Activated CD8-positive, alpha-beta T cell treated with anti-CD3 and anti-CD28 coated beads for 36 hours (primary cell): ENCODE results near the gene VWA3B. TPM values are rescaled to one million over a fixed set of nuclear protein-coding genes. Genes with fewer than 3 reads are reported as not detected.
A peak's percentile ranks its signal among the peaks of the same experiment; 100 is the strongest.
"Not testable (repeated sequence)": the region's sequence is repeated elsewhere in the genome, so short reads cannot be mapped to it uniquely, and the experiment has no call there.

Source experiments
- ATAC-seq: fragments of 200-7000 bp; cut with Tn5 transposase; one replicate; pipeline ENCODE4 v1.10.0; 2021; ENCODE audit warnings: mild to moderate bottlenecking, moderate library complexity
- CTCF ChIA-PET: fragments of 350-600 bp; sonication (Branson Sonifier 250); formaldehyde crosslinking; loops from one replicate; lab custom pipeline; 2021; ENCODE audit warnings: antibody characterized with exemption; lab: Charles Lee
- POLR2A ChIA-PET: fragments of 350-600 bp; sonication (Branson Sonifier 250); formaldehyde crosslinking; loops from one replicate; lab custom pipeline; 2021; ENCODE audit warnings: antibody characterized with exemption; lab: Charles Lee
- DNase-seq: peaks from one replicate; pipeline ENCODE4 v3.0.0-alpha.2; 2020
- H3K27ac Mint-ChIP-seq: one replicate; pipeline ENCODE4 v1.8.0; 2021; ENCODE audit warnings: mild to moderate bottlenecking, mixed read lengths
- H3K27me3 Mint-ChIP-seq: one replicate; pipeline ENCODE4 v1.8.0; 2021; ENCODE audit warnings: mixed read lengths
- H3K36me3 Mint-ChIP-seq: one replicate; pipeline ENCODE4 v1.8.0; 2021; ENCODE audit warnings: low read depth, mixed read lengths
- H3K4me1 Mint-ChIP-seq: one replicate; pipeline ENCODE4 v1.8.0; 2021; ENCODE audit warnings: low read depth, mixed read lengths
- H3K4me3 Mint-ChIP-seq: one replicate; pipeline ENCODE4 v1.8.0; 2021; ENCODE audit warnings: mild to moderate bottlenecking, moderate library complexity, mixed read lengths
- H3K9me3 Mint-ChIP-seq: one replicate; pipeline ENCODE4 v1.8.0; 2021; ENCODE audit warnings: mixed read lengths
- intact Hi-C: fragments of 100-400 bp; cut with micrococcal nuclease; formaldehyde crosslinking; loops from one replicate; pipeline ENCODE4 v1.10.0; 2022
- total RNA-seq, 2 experiments: library from RNA; stranded (reverse); gene quantifications; one replicate each; pipeline ENCODE4 v1.2.3, GENCODE V29; 2021
- TF ChIP-seq, protein P1 (sequence below): fragments of 200-600 bp; IDR thresholded peaks from one replicate; pipeline ENCODE4 v1.8.0; 2022; ENCODE audit warnings: antibody characterized with exemption, mild to moderate bottlenecking

The VWA3B gene
- total RNA-seq, 2 experiments from 2014 or later, result not detected

DNA sequence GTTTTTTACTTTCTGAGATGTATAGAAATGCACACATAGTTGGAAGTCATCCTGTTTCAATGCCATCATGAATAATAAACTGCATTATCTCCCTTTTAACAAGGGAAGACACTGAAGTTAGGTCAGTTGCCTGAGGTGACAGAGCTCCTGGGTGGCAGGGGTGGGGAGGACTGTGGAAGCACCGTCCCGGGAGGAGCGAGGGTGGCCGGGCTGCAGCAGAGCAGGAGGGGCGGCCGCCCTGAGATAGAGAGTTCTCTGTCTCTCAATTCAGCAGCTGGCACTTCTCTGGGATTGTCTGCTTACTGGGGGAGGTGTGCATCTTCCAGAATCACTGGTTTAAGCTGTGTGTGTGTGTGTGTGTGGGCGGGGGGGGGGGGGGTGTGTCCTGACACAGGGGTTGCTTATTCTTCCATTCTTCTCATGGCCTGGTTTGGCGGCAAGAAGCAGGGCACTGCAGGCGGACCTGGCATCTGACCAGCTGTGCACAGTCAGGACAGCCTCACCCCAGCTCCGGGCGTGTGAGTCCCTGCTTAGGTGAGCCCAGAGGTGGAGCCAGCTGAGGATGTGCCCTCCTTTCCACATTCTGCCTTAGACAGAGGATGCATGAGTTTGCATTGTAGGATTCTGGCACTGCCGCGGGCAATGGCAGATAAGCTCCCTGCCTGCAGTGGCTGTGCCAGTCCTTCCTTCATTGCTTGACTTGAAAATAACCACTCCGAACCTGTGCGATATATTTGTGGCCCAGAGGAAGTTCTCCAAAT is 40.4 kb downstream of the VWA3B start:
- POLR2A ChIA-PET, result no interaction called here
- no peaks in the 10 kb centered on the region for H3K36me3 Mint-ChIP-seq
- peaks cover 11% of the 10 kb centered on the region for H3K4me1 Mint-ChIP-seq

GRCh38 chr2:98128556-98129109 is 41.7 kb downstream of the VWA3B start:
- DNase-seq (no peak), ATAC-seq (no peak)
- TF ChIP-seq, protein P1, sequence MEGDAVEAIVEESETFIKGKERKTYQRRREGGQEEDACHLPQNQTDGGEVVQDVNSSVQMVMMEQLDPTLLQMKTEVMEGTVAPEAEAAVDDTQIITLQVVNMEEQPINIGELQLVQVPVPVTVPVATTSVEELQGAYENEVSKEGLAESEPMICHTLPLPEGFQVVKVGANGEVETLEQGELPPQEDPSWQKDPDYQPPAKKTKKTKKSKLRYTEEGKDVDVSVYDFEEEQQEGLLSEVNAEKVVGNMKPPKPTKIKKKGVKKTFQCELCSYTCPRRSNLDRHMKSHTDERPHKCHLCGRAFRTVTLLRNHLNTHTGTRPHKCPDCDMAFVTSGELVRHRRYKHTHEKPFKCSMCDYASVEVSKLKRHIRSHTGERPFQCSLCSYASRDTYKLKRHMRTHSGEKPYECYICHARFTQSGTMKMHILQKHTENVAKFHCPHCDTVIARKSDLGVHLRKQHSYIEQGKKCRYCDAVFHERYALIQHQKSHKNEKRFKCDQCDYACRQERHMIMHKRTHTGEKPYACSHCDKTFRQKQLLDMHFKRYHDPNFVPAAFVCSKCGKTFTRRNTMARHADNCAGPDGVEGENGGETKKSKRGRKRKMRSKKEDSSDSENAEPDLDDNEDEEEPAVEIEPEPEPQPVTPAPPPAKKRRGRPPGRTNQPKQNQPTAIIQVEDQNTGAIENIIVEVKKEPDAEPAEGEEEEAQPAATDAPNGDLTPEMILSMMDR, result no peak
- Mint-ChIP-seq H3K4me1 (peaks cover 6% of the 10 kb centered on the region), H3K36me3 (no peaks in the 10 kb centered on the region), H3K9me3 (no peaks in the 10 kb centered on the region), H3K4me3 (no peak overlapping the region), H3K27ac (no peak overlapping the region), H3K27me3 (peaks cover 14% of the 10 kb centered on the region)
- CTCF ChIA-PET, result no interaction called here
- POLR2A ChIA-PET, result no interaction called here
- intact Hi-C loops, result no loop called here

More for the DNA sequence above, 40.4 kb downstream of the VWA3B start:
- H3K9me3 Mint-ChIP-seq, result no peaks in the 10 kb centered on the region
- no peak for DNase-seq
- intact Hi-C loops, result no loop called here
- no peak for ATAC-seq
- no peak overlapping the region for H3K4me3 Mint-ChIP-seq
- CTCF ChIA-PET, result no interaction called here
- H3K27me3 Mint-ChIP-seq, result peaks cover 17% of the 10 kb centered on the region
- H3K27ac Mint-ChIP-seq, result no peak overlapping the region
- TF ChIP-seq, protein P1, result no peak

GRCh38 chr2:98130073-98130472 is 43.1 kb downstream of the VWA3B start:
- H3K36me3 Mint-ChIP-seq, DNase-seq, H3K27ac Mint-ChIP-seq, H3K4me3 Mint-ChIP-seq, CTCF ChIA-PET, H3K9me3 Mint-ChIP-seq, ATAC-seq, POLR2A ChIA-PET, intact Hi-C loops: not testable (repeated sequence)
- H3K27me3 Mint-ChIP-seq, result peaks cover 14% of the 10 kb centered on the region
- H3K4me1 Mint-ChIP-seq, result peaks cover 17% of the 10 kb centered on the region

DNA sequence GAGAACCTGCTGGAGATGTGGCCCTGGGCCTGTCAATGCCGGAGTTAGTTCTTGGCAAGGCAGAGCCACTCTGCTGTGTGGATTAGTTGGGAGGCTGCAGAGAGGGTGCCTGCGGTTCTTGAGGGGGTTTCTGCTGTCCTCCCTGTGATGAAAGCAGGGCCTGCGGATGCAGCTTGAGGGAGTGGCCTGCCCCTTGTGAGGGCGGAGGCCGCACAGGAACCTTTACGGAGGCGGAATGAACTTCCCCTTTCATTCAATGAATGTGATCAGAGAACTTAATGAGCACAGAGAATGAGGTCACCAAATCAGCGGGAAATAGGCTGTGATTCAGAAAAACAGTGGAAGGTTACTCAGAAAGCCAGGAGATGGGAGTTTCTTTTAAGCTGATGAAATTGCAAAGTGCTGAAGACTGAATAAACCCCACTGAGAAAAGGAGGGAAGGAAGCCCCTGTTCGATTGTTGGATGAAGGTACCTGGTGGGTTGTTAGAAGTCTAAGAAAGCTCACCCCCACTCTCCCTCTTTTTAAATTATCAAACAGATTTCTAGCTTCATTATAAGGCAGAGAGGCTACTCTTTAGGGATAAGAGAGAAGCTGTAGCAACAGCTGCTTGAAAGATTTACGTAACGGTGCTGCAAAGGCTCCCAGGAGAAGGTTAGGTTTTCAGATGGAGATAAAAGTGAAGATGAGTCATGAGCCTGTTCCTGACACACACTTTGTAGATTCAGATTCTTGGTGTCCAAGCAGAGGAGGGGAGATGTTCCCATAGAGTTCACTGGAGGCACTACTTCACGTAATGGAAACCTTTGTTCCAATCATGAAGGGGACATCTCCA is 47.4 kb downstream of the VWA3B start:
- Mint-ChIP-seq H3K27me3 (peaks cover 18% of the 10 kb centered on the region), H3K36me3 (no peaks in the 10 kb centered on the region), H3K27ac (peak overlapping the region; percentile 74), H3K4me1 (peaks cover 30% of the 10 kb centered on the region), H3K4me3 (peak overlapping the region; percentile 18), H3K9me3 (no peaks in the 10 kb centered on the region)
- ChIA-PET POLR2A (no interaction called here), CTCF (interaction anchor here (1.5 kb wide), 1 partner anchor 135 kb away, joined by 5 read pairs; no protein-coding TSS in a partner anchor)
- intact Hi-C loops, result no loop called here
- TF ChIP-seq, protein P1, result no peak
- ATAC-seq (peak; percentile 99), DNase-seq (peak; percentile 89)

GRCh38 chr2:98137196-98137595 is 50.2 kb downstream of the VWA3B start:
- Mint-ChIP-seq H3K27me3 (peaks cover 11% of the 10 kb centered on the region), H3K27ac (no peak overlapping the region), H3K9me3 (no peaks in the 10 kb centered on the region), H3K4me3 (no peak overlapping the region), H3K36me3 (no peaks in the 10 kb centered on the region), H3K4me1 (peaks cover 30% of the 10 kb centered on the region)
- ATAC-seq, result no peak
- ChIA-PET CTCF (no interaction called here), POLR2A (no interaction called here)
- TF ChIP-seq, protein P1, result no peak
- intact Hi-C loops, result no loop called here
- DNase-seq, result no peak

DNA sequence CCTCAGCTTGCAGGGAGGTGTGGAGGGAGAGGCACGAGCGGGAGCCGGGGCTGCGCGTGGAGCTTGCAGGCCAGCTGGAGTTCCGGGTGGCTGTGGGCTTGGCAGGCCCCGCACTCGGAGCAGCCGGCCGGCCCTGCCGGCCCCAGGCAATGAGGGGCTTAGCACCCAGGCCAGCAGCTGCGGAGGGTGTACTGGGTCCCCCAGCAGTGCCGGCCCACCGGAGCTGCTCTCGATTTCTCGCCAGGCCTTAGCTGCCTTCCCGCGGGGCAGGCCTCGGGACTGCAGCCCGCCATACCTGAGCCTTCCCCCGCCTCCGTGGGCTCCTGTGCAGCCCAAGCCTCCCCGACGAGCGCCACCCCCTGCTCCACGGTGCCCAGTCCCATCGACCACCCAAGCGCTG is 52.0 kb downstream of the VWA3B start:
- H3K9me3 Mint-ChIP-seq, H3K27me3 Mint-ChIP-seq, H3K36me3 Mint-ChIP-seq, H3K4me3 Mint-ChIP-seq, H3K27ac Mint-ChIP-seq, DNase-seq, intact Hi-C loops, POLR2A ChIA-PET, CTCF ChIA-PET, ATAC-seq: not testable (repeated sequence)
- H3K4me1 Mint-ChIP-seq, result peaks cover 24% of the 10 kb centered on the region
